Measurements from ENCODE around the gene COL25A1. TPM values are rescaled to one million over a fixed set of nuclear protein-coding genes. Genes with fewer than 3 reads are reported as not detected.

COL25A1 gene
- total RNA-seq: not detected
- polyA plus RNA-seq: under 1 TPM in 1 of 4 donors, not detected in 3; 0.19 TPM

DNA sequence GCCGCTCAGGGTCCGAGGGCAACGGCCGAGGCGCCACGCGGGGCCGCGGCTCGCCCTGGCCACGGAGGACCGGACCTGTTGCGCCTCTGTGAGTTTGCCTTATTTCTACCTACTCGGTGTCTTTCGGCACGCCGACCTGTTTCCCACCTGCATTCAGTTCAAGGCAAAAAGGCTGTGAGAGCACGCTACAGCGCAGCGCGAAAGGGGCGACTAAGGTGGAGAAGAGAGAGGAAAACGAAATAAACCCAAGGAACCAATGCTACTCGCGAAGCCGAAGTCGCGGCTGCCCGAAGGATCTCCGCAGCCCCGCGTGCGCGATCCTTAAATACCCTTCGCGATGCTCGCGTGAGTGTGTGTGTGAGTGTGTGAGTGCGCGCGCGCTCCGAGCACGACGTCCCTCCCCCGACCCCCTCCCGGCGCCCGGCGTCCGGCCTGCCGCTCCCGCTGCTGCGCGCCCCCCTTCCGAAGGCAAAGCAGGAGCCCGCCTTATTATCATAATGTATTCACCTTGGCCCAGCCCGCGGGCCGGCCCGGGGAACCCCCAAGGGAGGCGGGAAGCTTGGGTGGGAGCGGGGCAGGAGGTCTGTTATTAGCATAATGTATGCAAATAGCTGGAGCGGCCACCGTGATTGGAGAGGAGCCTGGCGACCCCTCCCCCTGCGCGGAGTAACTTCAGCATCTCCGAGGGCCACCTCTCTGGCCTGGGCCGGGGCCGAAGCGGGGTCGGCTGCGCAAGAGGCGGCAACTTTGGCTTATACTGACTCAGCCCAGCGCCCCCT, at the start of gene COL25A1:
Gene COL25A1 (minus strand): TSS at position 298 of the 779 bp plus-strand sequence.
- Histone ChIP-seq H3K27ac (ENCODE audit: insufficient read depth, low read length, poor library complexity, severe bottlenecking) (no peak within 1 kb of the TSS), H3K4me1 (ENCODE audit: control insufficient read depth, insufficient read depth, low read length, poor library complexity, severe bottlenecking) (peaks cover 10% of the 10 kb centered on the region), H3K27me3 (ENCODE audit: control insufficient read depth, insufficient read depth, low read length) (peaks cover 44% of the 10 kb centered on the region), H3K9me3 (ENCODE audit: control insufficient read depth in 2 of 2, low read length in 2 of 2) (no peaks in the 10 kb centered on the region), H3K4me3 (ENCODE audit: low read depth, low read length) (no peak within 1 kb of the TSS), H3K36me3 (ENCODE audit: control insufficient read depth, insufficient read depth, low read length) (no peaks in the 10 kb centered on the region)
- Mint-ChIP-seq H3K9me3 (no peaks in the 10 kb centered on the region), H3K36me3 (no peaks in the 10 kb centered on the region), H3K27me3 (peaks cover 56% of the 10 kb centered on the region), H3K27ac (peak within 1 kb of the TSS in 1 of 3 donors; percentile 18), H3K4me3 (peak within 1 kb of the TSS; percentile 51 to 81 (median 64)), H3K4me1 (peaks cover 0 to 15% (median 4%) of the 10 kb centered on the region in 4 donors)
- ATAC-seq (ENCODE audit: low read depth in 2 of 2) (peak in 1 of 2 donors; percentile 50), DNase-seq (peak; percentile 3 to 27 (median 17))

- DNase-seq: no peak
- Histone ChIP-seq H3K4me1 (ENCODE audit: control insufficient read depth, insufficient read depth, low read length, poor library complexity, severe bottlenecking) (no peaks in the 10 kb centered on the region), H3K4me3 (ENCODE audit: low read depth, low read length) (no peak overlapping the region), H3K36me3 (ENCODE audit: control insufficient read depth, insufficient read depth, low read length) (no peaks in the 10 kb centered on the region), H3K27ac (ENCODE audit: insufficient read depth, low read length, poor library complexity, severe bottlenecking) (no peak overlapping the region), H3K9me3 (ENCODE audit: control insufficient read depth in 2 of 2, low read length in 2 of 2) (no peaks in the 10 kb centered on the region), H3K27me3 (ENCODE audit: control insufficient read depth, insufficient read depth, low read length) (no peaks in the 10 kb centered on the region)
- Mint-ChIP-seq H3K27ac (no peak overlapping the region), H3K4me3 (no peak overlapping the region), H3K27me3 (peaks cover 15% of the 10 kb centered on the region), H3K9me3 (peaks cover 0 to 7% (median 4%) of the 10 kb centered on the region in 7 donors), H3K4me1 (no peaks in the 10 kb centered on the region), H3K36me3 (no peaks in the 10 kb centered on the region)
- ATAC-seq (ENCODE audit: low read depth in 2 of 2): no peak
Measured at GRCh38 chr4:109350121-109350520, 47.7 kb upstream of the COL25A1 start.

DNA sequence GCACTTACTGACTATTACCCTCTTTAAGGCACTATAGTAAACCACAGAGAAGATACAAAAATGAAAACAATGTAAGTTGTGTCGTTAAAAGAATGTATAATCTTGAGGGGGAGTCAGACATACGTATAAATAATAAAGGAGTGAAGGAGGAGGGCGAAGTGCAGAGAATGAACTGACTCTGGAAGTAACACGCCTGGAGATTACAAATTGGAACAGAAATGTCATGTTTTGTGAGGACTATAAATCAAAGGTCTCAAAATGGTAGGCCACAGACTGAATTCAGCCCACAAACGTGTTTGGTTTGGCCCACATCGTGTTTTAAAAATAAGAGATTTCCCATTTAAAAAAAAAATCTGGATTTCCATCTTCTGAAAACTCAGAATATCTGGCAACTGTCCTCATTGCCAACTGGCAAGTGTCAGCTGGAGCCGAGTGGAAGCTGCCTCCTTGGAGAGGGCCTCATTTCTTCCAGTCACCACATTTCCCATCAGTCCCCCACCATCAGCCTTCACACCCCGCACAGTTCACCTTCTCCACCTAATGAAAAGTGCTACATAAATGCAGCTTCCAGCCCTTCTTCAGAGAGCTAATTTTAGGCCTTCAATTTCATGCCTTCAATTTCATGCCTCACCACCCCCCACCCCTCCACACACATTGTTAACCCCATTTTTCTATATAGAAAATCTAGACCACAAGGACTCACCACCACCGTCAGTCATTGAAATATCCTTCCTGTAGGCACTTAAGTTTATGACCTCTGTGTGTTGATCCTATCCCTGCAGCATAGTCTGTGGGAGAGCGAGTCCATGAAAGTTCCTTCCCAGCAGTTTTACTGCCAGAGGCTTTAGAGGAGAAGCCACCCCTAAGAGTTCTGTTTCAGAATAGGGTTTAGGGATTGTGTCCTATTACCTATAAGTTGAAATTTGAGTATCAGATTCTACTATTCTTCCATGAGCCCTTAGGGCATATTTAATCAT, 32.0 kb upstream of the COL25A1 start:
- Histone ChIP-seq H3K4me1 (ENCODE audit: control insufficient read depth, insufficient read depth, low read length, poor library complexity, severe bottlenecking) (no peaks in the 10 kb centered on the region), H3K4me3 (ENCODE audit: low read depth, low read length) (no peak overlapping the region), H3K9me3 (ENCODE audit: control insufficient read depth in 2 of 2, low read length in 2 of 2) (no peaks in the 10 kb centered on the region), H3K27me3 (ENCODE audit: control insufficient read depth, insufficient read depth, low read length) (peaks cover 3% of the 10 kb centered on the region), H3K27ac (ENCODE audit: insufficient read depth, low read length, poor library complexity, severe bottlenecking) (no peak overlapping the region), H3K36me3 (ENCODE audit: control insufficient read depth, insufficient read depth, low read length) (no peaks in the 10 kb centered on the region)
- H3K9me3 Mint-ChIP-seq: peaks cover 0 to 3% (median 0%) of the 10 kb centered on the region in 7 donors
- peaks cover 6% of the 10 kb centered on the region for H3K27me3 Mint-ChIP-seq
- no peak overlapping the region for H3K27ac Mint-ChIP-seq
- no peak overlapping the region for H3K4me3 Mint-ChIP-seq
- ATAC-seq (ENCODE audit: low read depth in 2 of 2): no peak
- H3K36me3 Mint-ChIP-seq: no peaks in the 10 kb centered on the region
- H3K4me1 Mint-ChIP-seq: no peaks in the 10 kb centered on the region
- no peak for DNase-seq

DNA sequence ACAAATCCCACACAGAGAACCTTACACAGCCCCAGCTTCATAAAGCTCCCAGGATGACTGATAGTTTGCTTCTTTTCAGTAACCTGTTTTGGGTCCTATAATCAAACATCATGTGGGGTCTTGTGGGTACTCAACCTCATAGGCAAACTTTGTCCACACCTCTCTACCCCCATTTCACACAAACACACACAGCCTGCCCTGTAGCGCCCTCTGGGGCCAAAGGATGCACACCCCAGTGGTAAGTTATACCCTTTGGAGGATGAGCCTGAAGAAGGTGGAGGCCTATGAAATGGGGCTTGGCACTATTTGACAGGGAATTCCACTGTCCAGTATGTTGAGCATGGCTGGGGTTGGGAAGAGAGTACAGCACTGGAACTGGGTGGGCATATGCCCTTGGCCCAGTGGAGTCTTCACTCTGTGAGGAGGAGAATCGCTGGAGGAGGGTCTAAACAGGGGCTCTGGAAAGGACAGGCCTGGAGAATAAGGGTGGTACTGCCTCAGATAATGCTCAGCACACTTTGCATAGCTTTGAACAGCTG, 30.5 kb upstream of the COL25A1 start:
- Histone ChIP-seq H3K9me3 (ENCODE audit: control insufficient read depth in 2 of 2, low read length in 2 of 2) (no peaks in the 10 kb centered on the region), H3K4me3 (ENCODE audit: low read depth, low read length) (no peak overlapping the region), H3K4me1 (ENCODE audit: control insufficient read depth, insufficient read depth, low read length, poor library complexity, severe bottlenecking) (no peaks in the 10 kb centered on the region), H3K27ac (ENCODE audit: insufficient read depth, low read length, poor library complexity, severe bottlenecking) (no peak overlapping the region), H3K27me3 (ENCODE audit: control insufficient read depth, insufficient read depth, low read length) (no peaks in the 10 kb centered on the region), H3K36me3 (ENCODE audit: control insufficient read depth, insufficient read depth, low read length) (no peaks in the 10 kb centered on the region)
- Mint-ChIP-seq H3K36me3 (no peaks in the 10 kb centered on the region), H3K27me3 (peaks cover 6% of the 10 kb centered on the region), H3K4me1 (no peaks in the 10 kb centered on the region), H3K27ac (peak overlapping the region in 2 of 3 donors; percentile 11 to 28), H3K4me3 (no peak overlapping the region), H3K9me3 (peaks cover 0 to 2% (median 0%) of the 10 kb centered on the region in 7 donors)
- ATAC-seq (ENCODE audit: low read depth in 2 of 2): peak in 1 of 2 donors; percentile 24
- DNase-seq: peak in 1 of 3 donors; percentile 14

DNA sequence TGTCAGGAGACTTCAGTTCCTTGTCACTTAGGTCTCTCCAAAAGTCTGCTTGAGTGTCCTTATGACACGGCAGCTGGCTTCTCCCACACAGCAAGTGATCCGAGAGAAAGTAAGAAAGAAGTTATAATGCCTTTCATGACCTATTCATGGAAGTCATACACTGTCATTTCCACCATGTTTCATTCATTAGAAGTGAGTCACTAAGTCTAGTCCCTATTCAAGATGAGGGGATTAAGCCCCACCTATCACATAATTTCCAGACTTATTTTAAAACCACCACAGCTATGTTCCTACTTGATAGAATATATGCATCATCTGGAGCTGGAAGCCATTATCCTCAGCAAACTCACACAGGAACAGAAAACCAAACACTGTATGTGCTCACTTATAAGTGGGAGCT, 25.2 kb upstream of the COL25A1 start:
- H3K4me1 Mint-ChIP-seq: no peaks in the 10 kb centered on the region
- no peak for ATAC-seq (ENCODE audit: low read depth in 2 of 2)
- peaks cover under 1% of the 10 kb centered on the region for H3K36me3 Mint-ChIP-seq
- Histone ChIP-seq H3K9me3 (ENCODE audit: control insufficient read depth in 2 of 2, low read length in 2 of 2) (peaks cover 1 to 7% of the 10 kb centered on the region in 2 experiments), H3K27me3 (ENCODE audit: control insufficient read depth, insufficient read depth, low read length) (no peaks in the 10 kb centered on the region), H3K27ac (ENCODE audit: insufficient read depth, low read length, poor library complexity, severe bottlenecking) (no peak overlapping the region), H3K4me3 (ENCODE audit: low read depth, low read length) (no peak overlapping the region), H3K4me1 (ENCODE audit: control insufficient read depth, insufficient read depth, low read length, poor library complexity, severe bottlenecking) (no peaks in the 10 kb centered on the region), H3K36me3 (ENCODE audit: control insufficient read depth, insufficient read depth, low read length) (no peaks in the 10 kb centered on the region)
- H3K4me3 Mint-ChIP-seq: no peak overlapping the region
- no peak for DNase-seq
- H3K27me3 Mint-ChIP-seq: peaks cover 8% of the 10 kb centered on the region
- no peak overlapping the region for H3K27ac Mint-ChIP-seq
- H3K9me3 Mint-ChIP-seq: peaks cover 0 to 17% (median 6%) of the 10 kb centered on the region in 7 donors

- Mint-ChIP-seq H3K4me3 (no peak overlapping the region), H3K4me1 (no peaks in the 10 kb centered on the region), H3K27ac (no peak overlapping the region), H3K27me3 (peaks cover 8% of the 10 kb centered on the region), H3K36me3 (peaks cover 4% of the 10 kb centered on the region), H3K9me3 (peaks cover 4 to 32% (median 8%) of the 10 kb centered on the region in 7 donors)
- no peak for ATAC-seq (ENCODE audit: low read depth in 2 of 2)
- Histone ChIP-seq H3K4me1 (ENCODE audit: control insufficient read depth, insufficient read depth, low read length, poor library complexity, severe bottlenecking) (no peaks in the 10 kb centered on the region), H3K36me3 (ENCODE audit: control insufficient read depth, insufficient read depth, low read length) (no peaks in the 10 kb centered on the region), H3K4me3 (ENCODE audit: low read depth, low read length) (no peak overlapping the region), H3K27me3 (ENCODE audit: control insufficient read depth, insufficient read depth, low read length) (no peaks in the 10 kb centered on the region), H3K9me3 (ENCODE audit: control insufficient read depth in 2 of 2, low read length in 2 of 2) (peaks cover 1 to 11% of the 10 kb centered on the region in 2 experiments), H3K27ac (ENCODE audit: insufficient read depth, low read length, poor library complexity, severe bottlenecking) (no peak overlapping the region)
- no peak for DNase-seq
Measured at GRCh38 chr4:109325698-109326097, 23.2 kb upstream of the COL25A1 start.

DNA sequence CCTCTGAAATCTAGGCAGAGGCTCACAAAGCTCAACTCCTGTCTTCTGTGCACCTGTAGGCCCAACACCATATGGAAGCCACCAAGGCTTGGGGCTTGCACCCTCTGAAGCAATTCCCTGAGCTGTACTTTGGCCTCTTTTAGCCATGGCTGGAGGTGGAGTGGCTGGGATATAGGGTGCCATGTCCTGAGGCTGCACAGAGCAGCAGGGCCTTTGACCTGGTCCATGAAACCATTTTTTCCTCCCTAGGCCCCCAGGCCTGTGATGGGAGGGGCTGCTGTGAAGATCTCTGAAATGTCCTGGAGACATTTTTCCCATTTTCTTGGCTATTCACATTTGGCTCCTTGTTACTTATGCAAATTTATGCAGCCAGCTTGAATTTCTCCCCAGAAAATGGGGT, 20.9 kb upstream of the COL25A1 start:
- H3K4me3 ChIP-seq (ENCODE audit: low read depth, low read length): no peak overlapping the region
- no peak overlapping the region for H3K27ac ChIP-seq (ENCODE audit: insufficient read depth, low read length, poor library complexity, severe bottlenecking)
- peaks cover 1 to 11% of the 10 kb centered on the region in 2 experiments for H3K9me3 ChIP-seq (ENCODE audit: control insufficient read depth in 2 of 2, low read length in 2 of 2)
- H3K9me3 Mint-ChIP-seq: peaks cover 4 to 36% (median 14%) of the 10 kb centered on the region in 7 donors
- H3K27me3 ChIP-seq (ENCODE audit: control insufficient read depth, insufficient read depth, low read length): no peaks in the 10 kb centered on the region
- H3K4me1 ChIP-seq (ENCODE audit: control insufficient read depth, insufficient read depth, low read length, poor library complexity, severe bottlenecking): no peaks in the 10 kb centered on the region
- H3K27ac Mint-ChIP-seq: no peak overlapping the region
- H3K36me3 Mint-ChIP-seq: peaks cover 4% of the 10 kb centered on the region
- H3K4me1 Mint-ChIP-seq: no peaks in the 10 kb centered on the region
- no peak for DNase-seq
- ATAC-seq (ENCODE audit: low read depth in 2 of 2): no peak
- peaks cover 13% of the 10 kb centered on the region for H3K27me3 Mint-ChIP-seq
- H3K4me3 Mint-ChIP-seq: no peak overlapping the region
- H3K36me3 ChIP-seq (ENCODE audit: control insufficient read depth, insufficient read depth, low read length): no peaks in the 10 kb centered on the region

Measured in CD4-positive, CD25-positive, alpha-beta regulatory T cell (primary cell).